Spleen (tissue), 11 donors: Measurements from ENCODE around the gene LY6G6C. TPM values are rescaled to one million over a fixed set of nuclear protein-coding genes. Genes with fewer than 3 reads are reported as not detected.

ENCODE experiments used
- DNase-seq: peaks from one replicate; pipeline ENCODE4 v3.0.0-alpha.2; 2020
- H3K27ac ChIP-seq, 8 donors: fragments of 200-600 bp; sonication (generic) in 7 of 8; 1 replicate in 4 of 8; 2 replicates in 4 of 8; pipeline versions ENCODE4 v1.5.0 to v1.8.0; 2016 to 2021; ENCODE audit warnings: inconsistent platforms in 4 of 8, mild to moderate bottlenecking in 4 of 8, moderate library complexity in 1 of 8
- H3K27me3 ChIP-seq, 7 donors: fragments of 200-600 bp; sonication (generic) in 6 of 7; replicated peaks in 1 of 7; 1 replicate in 4 of 7; 2 replicates in 3 of 7; pipeline versions ENCODE4 v1.5.0 to v1.8.0; 2016 to 2021; ENCODE audit warnings: inconsistent platforms in 3 of 7, mild to moderate bottlenecking in 1 of 7
- H3K36me3 ChIP-seq, 6 donors: fragments of 200-600 bp; sonication (generic) in 5 of 6; 1 replicate in 4 of 6; 2 replicates in 2 of 6; pipeline versions ENCODE4 v1.5.0 to v1.8.0; 2016 to 2021; ENCODE audit warnings: inconsistent platforms in 2 of 6
- H3K4me1 ChIP-seq, 6 donors: fragments of 200-600 bp; sonication (generic) in 5 of 6; 1 replicate in 3 of 6; 2 replicates in 3 of 6; pipeline versions ENCODE4 v1.5.0 to v1.8.0; 2016 to 2021; ENCODE audit warnings: inconsistent platforms in 3 of 6
- H3K4me3 ChIP-seq, 8 donors: fragments of 200-600 bp; sonication (generic) in 7 of 8; 1 replicate in 4 of 8; 2 replicates in 4 of 8; pipeline versions ENCODE4 v1.5.0 to v1.8.0; 2016 to 2021; ENCODE audit warnings: inconsistent platforms in 4 of 8, mild to moderate bottlenecking in 4 of 8, moderate library complexity in 2 of 8
- H3K9me3 ChIP-seq, 8 donors: fragments of 200-600 bp; sonication (generic) in 7 of 8; 1 replicate in 4 of 8; 2 replicates in 4 of 8; pipeline versions ENCODE4 v1.5.0 to v1.8.0; 2016 to 2021; ENCODE audit warnings: inconsistent platforms in 4 of 8
- CTCF ChIP-seq, 11 experiments: fragments of 200-600 bp in 7 of 11; fragments of 450-650 bp in 4 of 11; sonication (generic) in 4 of 11; IDR thresholded peaks in 8 of 11; conservative IDR thresholded peaks in 3 of 11; 1 replicate in 7 of 11; 2 replicates in 4 of 11; pipeline versions ENCODE4 v1.4.0 to v1.8.0; 2016 to 2021; ENCODE audit warnings: antibody characterized with exemption in 11 of 11, inconsistent platforms in 4 of 11, mild to moderate bottlenecking in 1 of 11
- POLR2A ChIP-seq, 3 donors: fragments of 450-650 bp; IDR thresholded peaks; one replicate each; pipeline ENCODE4 v1.5.1; 2017; ENCODE audit warnings: antibody characterized with exemption in 3 of 3, mild to moderate bottlenecking in 1 of 3
- POLR2AphosphoS5 ChIP-seq, 3 donors: sonication (generic); formaldehyde crosslinking; IDR thresholded peaks; one replicate each; pipeline ENCODE4 v1.5.1; 2017; ENCODE audit warnings: antibody characterized with exemption in 3 of 3
- WGBS, 5 donors: extraction: QIAGEN DNeasy Blood & Tissue Kit in 3 of 5; methylation state at CpG; one replicate each; pipeline versions ENCODE4 v1.1.5 to v1.1.7; 2013 to 2018; 5-methylcytosine and 5-hydroxymethylcytosine counted together
- intact Hi-C: fragments of 100-400 bp; cut with DNase I; formaldehyde crosslinking; loops from one replicate; pipeline ENCODE4 v1.15.0; 2023; ENCODE audit warnings: low total_unique reads
- polyA plus RNA-seq, 3 donors: library from polyadenylated mRNA; stranded (reverse); fragments of 200-250 nt; gene quantifications; one replicate each; pipeline ENCODE4 v1.2.1, GENCODE V29; 2013
- total RNA-seq, 7 donors: library from RNA; depleted of rRNA in 3 of 7; stranded (reverse); fragments of >200 nt in 3 of 7; fragmentation: NEBNext Ultra II Directional in 4 of 7; extraction: Animal tissue kit (Norgen Biotek cat#: 25700) in 4 of 7; gene quantifications; one replicate each; pipeline versions ENCODE4 v1.1.0 to v1.2.1, GENCODE V29; 2016 to 2021
- donor health status: healthy with polysubstance abuse.
- donor health status: DM: no; HTN: no; CAD: no; lungs with moderate emphysema.
- donor health status: DM: no; HTN: no; CAD: no.
- donor health status: Bipolar disorder and iron deficiency.
- donor health status: healthy.
- donor health status: DM: no; HTN: no; CAD: no.
- donor health status: DM: yes; HTN: yes; CAD: no.

LY6G6C gene
- total and polyA plus RNA-seq, 10 donors, result 0.49 to 0.77 TPM; not detected in 8

- Histone ChIP-seq H3K27ac (no peak overlapping the region), H3K36me3 (peaks cover 0 to 6% (median 0%) of the 10 kb centered on the region in 6 donors), H3K9me3 (no peaks in the 10 kb centered on the region), H3K4me1 (peaks cover 0 to 14% (median 3%) of the 10 kb centered on the region in 6 donors), H3K27me3 (no peaks in the 10 kb centered on the region), H3K4me3 (no peak overlapping the region)
- intact Hi-C loops, result no loop called here
- DNase-seq, result no peak
- WGBS, 5 donors, result 76 to 92% (median 88%) methylated on average over 5 of the region's 5 CpGs
- TF ChIP-seq POLR2A (IDR thresholded peaks at IDR 0.05) (no peak), CTCF (IDR thresholded peaks at IDR 0.05 in 8 of 11, conservative IDR thresholded peaks at IDR 0.05 in 3 of 11) (no peak), POLR2AphosphoS5 (IDR thresholded peaks at IDR 0.05) (no peak)
Measured at GRCh38 chr6:31720196-31720770, 1.3 kb downstream of the LY6G6C start.

- 66 to 90% (median 89%) methylated on average over 6 of the region's 6 CpGs for WGBS, 5 donors
- TF ChIP-seq POLR2AphosphoS5 (IDR thresholded peaks at IDR 0.05) (no peak), POLR2A (IDR thresholded peaks at IDR 0.05) (no peak), CTCF (IDR thresholded peaks at IDR 0.05 in 8 of 11, conservative IDR thresholded peaks at IDR 0.05 in 3 of 11) (no peak)
- H3K27ac ChIP-seq, result no peak overlapping the region
Measured at GRCh38 chr6:31719001-31719400, 2.5 kb downstream of the LY6G6C start.

GRCh38 chr6:31718265-31718664, 3.3 kb downstream of the LY6G6C start:
- Histone ChIP-seq H3K36me3 (no peaks in the 10 kb centered on the region), H3K27me3 (no peaks in the 10 kb centered on the region), H3K9me3 (no peaks in the 10 kb centered on the region), H3K4me3 (no peak overlapping the region), H3K4me1 (peaks cover 0 to 5% (median under 1%) of the 10 kb centered on the region in 6 donors), H3K27ac (no peak overlapping the region)
- intact Hi-C loops, result no loop called here
- no peak for TF ChIP-seq POLR2AphosphoS5 (IDR thresholded peaks at IDR 0.05)
- no peak for TF ChIP-seq POLR2A (IDR thresholded peaks at IDR 0.05)
- TF ChIP-seq CTCF (IDR thresholded peaks at IDR 0.05 in 8 of 11, conservative IDR thresholded peaks at IDR 0.05 in 3 of 11), result no peak
- 79 to 90% (median 84%) methylated on average over 1 of the region's 1 CpG for WGBS, 5 donors
- DNase-seq, result no peak

More at GRCh38 chr6:31719001-31719400, 2.5 kb downstream of the LY6G6C start:
- intact Hi-C loops, result no loop called here
- no peaks in the 10 kb centered on the region for H3K36me3 ChIP-seq
- no peak overlapping the region for H3K4me3 ChIP-seq
- DNase-seq, result peak; percentile 54
- H3K4me1 ChIP-seq, result peaks cover 0 to 12% (median 3%) of the 10 kb centered on the region in 6 donors
- H3K9me3 ChIP-seq, result no peaks in the 10 kb centered on the region
- no peaks in the 10 kb centered on the region for H3K27me3 ChIP-seq

- TF ChIP-seq POLR2AphosphoS5 (IDR thresholded peaks at IDR 0.05) (no peak), CTCF (IDR thresholded peaks at IDR 0.05 in 8 of 11, conservative IDR thresholded peaks at IDR 0.05 in 3 of 11) (no peak), POLR2A (IDR thresholded peaks at IDR 0.05) (no peak)
- Histone ChIP-seq H3K36me3 (no peaks in the 10 kb centered on the region), H3K27ac (no peak overlapping the region), H3K9me3 (no peaks in the 10 kb centered on the region), H3K4me3 (no peak overlapping the region), H3K4me1 (no peaks in the 10 kb centered on the region), H3K27me3 (no peaks in the 10 kb centered on the region)
- DNase-seq, result no peak
- WGBS, 5 donors, result 86 to 92% (median 88%) methylated on average over 10 of the region's 10 CpGs
- intact Hi-C loops, result no loop called here
Measured at GRCh38 chr6:31717499-31718222, 3.9 kb downstream of the LY6G6C start.
